Measurements from ENCODE around the gene LIPT2.

- no peak for TF ChIP-seq POLR2AphosphoS5 (IDR thresholded peaks at IDR 0.05; ENCODE audit: borderline replicate concordance, low read depth, low read length)
- no peak for TF ChIP-seq EZH2 (IDR thresholded peaks at IDR 0.05)
- TF ChIP-seq FOXP2 (optimal IDR thresholded peaks at IDR 0.05; ENCODE audit: control extremely low read depth, extremely low read length, insufficient read depth): no peak
Observed at GRCh38 chr11:74535371-74536160, 42.0 kb upstream of the LIPT2 start.
